D341Med (cell line): ENCODE data around the gene CTDSP1.

Experiments used
- DNase-seq: peaks from one replicate; pipeline ENCODE4 v3.0.0; 2012; ENCODE audit warnings: low spot score

CTDSP1 gene

DNA sequence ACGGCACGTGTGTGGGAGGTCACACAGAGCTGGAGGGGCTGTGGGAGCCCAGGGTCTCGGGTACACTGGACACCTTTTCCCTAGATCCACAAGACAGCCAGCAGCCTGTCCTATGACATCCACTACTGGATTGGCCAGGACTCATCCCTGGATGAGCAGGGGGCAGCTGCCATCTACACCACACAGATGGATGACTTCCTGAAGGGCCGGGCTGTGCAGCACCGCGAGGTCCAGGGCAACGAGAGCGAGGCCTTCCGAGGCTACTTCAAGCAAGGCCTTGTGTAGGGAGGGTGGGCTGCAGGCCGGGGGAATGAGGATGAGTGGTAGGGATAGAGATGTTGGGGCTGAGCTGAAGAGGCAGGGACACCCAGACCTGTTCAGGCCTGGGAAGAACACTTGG lies 25.9 kb downstream of the CTDSP1 start:
- DNase-seq = no peak

DNA sequence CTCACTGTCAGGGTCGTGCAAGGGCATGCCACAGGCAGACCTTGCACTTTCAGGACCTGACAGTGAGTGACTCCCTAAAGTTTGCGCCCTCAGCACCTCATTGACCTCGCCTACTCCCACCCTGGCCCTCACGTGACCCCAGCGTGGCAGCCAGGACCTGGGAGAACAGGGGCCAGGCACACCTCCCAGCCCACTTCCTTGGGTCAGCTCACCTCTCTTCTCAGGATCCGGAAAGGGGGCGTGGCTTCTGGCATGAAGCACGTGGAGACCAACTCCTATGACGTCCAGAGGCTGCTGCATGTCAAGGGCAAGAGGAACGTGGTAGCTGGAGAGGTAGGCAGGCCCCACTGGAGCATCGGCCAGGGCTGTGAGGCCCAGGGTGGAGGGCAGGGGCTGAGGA lies 28.1 kb downstream of the CTDSP1 start:
- DNase-seq = no peak

DNA sequence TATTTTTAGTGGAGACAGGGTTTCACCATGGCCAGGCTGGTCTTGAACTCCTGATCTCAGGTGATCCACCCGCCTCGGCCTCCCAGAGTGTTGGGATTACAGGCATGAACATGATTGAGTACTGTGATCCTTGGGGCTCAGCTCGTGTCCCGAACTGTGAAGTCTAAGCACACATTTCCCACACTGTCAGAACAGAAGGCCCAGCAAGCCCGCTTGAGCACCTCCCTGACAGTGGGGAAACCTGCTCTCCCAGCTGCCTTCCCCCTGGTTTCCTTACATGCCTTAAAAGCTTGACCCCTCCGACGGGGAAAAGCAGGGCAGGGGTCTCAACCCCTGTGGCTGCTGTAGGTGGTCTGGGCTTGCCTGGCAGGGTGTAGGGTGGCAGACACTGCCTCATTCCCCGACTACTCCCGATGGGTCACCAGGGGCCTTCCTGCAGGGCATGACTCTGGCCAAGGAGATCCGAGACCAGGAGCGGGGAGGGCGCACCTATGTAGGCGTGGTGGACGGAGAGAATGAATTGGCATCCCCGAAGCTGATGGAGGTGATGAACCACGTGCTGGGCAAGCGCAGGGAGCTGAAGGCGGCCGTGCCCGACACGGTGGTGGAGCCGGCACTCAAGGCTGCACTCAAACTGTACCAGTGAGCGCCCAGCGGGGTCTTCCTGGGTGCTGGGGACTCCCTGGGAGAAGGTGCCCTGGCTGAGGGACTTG lies 29.3 kb downstream of the CTDSP1 start:
- DNase-seq = no peak

DNA sequence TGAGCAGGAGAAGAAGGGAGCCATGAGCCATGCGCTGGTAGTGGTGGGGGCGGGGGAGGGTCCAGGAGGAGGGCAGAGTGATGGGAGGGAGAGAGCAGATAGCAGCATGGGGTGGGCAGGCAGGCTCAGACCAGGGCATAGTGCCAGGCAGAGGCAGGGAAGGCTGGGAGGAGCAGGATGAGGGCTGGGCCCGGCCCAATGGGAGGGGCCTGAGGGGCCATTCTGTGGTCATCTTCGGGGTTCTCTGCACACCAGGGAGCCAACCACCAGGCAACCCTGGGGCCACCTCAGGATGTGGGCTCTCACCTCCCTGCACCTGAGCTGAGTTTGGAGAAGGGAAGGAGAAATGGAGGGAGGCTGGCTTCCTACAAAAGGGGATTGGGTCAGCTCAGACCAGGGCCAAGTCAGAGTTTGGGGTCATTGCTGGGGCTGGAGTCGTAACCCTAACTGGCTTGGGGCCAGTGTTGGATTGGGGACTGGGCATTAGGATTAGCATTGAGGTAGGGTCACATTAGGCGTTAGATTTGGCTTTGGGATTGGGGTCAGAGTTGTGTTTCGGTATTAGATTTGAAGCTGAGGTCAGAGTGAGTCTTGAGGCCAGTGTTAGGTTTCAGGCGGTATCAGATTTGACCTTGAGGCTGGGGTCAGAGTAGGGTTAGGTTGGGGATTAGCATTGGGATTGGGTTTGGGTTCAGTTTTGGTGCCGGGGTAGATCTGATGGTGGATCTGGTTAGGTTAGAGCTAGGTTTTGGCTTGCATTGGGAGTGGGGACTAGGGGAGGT lies 30.4 kb downstream of the CTDSP1 start:
- no peak for DNase-seq

DNA sequence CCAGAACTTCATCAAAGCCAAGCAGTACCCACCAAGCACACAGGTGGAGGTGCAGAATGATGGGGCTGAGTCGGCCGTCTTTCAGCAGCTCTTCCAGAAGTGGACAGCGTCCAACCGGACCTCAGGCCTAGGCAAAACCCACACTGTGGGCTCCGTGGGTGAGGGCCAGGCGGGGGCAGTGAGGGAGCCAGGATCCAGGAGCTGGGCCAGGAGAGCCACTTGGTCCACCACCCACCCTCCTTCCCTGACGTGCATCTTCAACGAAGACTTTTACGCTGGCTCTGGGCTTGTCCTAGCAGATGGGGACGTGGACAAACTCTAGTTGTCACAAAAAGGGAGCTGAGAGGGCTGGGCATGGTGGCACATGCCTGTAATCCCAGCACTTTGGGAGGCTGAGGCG lies 31.1 kb downstream of the CTDSP1 start:
- DNase-seq = no peak

DNA sequence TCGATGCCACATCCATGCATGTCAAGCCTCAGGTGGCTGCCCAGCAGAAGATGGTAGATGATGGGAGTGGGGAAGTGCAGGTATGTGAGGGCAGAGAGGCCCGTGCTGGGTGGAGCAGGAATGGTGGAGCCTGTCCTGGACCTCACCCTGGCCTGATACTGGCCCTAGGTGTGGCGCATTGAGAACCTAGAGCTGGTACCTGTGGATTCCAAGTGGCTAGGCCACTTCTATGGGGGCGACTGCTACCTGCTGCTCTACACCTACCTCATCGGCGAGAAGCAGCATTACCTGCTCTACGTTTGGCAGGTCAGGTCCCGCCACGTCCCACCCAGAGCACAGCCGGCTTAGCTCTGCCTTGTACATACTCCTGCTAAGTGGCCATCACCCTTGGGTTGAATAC lies 32.2 kb downstream of the CTDSP1 start:
- DNase-seq = no peak

DNA sequence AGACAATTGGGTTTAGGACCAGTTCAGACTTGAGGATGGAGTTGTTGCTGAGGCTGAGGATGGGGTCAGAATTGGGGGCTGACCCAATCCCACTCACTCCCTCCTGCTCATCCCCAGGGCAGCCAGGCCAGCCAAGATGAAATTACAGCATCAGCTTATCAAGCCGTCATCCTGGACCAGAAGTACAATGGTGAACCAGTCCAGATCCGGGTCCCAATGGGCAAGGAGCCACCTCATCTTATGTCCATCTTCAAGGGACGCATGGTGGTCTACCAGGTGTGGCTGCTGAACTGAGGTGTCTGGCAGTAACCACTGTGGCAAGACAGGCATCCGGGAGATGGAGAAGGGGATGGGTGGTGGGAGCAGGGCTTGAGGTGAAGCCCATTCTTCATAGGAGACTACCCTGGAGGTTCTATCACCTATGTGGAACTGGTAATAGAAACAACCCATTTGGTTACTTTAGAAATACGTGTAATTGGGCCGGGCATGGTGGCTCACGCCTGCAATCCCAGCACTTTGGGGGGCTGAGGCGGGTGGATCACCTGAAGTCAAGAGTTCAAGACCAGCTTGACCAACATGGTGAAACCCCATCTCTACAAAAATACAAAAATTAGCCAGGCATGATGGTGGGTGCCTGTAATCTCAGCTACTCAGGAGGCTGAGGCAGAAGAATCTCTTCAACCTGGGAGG lies 33.2 kb downstream of the CTDSP1 start:
- DNase-seq = no peak

DNA sequence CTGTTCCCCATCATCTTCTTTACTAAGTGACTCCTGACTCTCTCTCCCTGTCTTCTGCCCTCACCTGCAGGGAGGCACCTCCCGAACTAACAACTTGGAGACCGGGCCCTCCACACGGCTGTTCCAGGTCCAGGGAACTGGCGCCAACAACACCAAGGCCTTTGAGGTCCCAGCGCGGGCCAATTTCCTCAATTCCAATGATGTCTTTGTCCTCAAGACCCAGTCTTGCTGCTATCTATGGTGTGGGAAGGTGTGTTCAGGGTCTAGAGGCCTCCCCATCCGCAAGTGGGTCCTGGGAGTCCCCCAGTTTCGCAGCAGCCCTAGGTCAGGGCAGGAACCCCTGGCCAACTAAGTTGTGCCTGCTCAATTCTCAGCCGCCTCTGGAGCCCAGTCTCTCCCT lies 34.8 kb downstream of the CTDSP1 start:
- no peak for DNase-seq

DNA sequence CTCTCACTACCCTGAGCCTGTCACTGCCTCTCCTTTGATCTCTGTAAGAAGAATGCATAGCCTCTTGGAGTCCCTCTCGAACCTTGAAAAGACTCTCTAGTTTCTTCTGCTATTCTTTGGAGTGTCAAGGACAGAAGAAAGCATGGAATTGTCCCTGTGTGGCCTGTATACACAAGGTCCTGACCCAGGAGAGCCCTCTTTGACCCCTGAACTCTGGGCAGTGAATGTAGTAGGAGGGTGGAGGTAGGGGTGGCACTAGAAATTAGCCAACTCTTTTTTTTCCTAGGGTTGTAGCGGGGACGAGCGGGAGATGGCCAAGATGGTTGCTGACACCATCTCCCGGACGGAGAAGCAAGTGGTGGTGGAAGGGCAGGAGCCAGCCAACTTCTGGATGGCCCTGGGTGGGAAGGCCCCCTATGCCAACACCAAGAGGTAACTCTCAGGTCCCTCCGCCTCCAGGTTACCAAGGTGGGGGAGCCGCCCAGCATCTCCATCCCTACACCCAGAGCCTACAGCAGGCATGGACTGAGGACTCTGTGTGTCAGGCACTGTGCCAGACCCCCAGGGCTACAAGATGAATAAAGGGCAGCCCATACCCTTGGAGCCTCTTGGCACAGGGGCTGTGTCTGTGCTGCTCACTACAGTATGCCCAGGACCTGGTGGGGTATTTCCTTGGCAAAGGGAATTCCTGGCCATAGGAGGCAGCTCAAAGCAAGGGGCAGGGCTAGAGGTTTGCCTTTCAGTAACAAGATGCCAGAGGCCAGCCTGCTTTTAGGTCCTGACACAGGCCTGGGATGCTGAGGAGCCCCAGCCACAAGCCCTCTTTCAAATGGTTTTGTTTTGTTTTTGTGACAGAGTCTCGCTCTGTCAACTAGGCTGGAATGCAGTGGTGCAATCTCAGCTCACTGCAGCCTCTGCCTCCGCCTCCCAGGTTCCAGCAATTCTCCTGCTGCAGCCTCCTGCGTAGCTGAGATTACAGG lies 35.6 kb downstream of the CTDSP1 start:
- DNase-seq = no peak

DNA sequence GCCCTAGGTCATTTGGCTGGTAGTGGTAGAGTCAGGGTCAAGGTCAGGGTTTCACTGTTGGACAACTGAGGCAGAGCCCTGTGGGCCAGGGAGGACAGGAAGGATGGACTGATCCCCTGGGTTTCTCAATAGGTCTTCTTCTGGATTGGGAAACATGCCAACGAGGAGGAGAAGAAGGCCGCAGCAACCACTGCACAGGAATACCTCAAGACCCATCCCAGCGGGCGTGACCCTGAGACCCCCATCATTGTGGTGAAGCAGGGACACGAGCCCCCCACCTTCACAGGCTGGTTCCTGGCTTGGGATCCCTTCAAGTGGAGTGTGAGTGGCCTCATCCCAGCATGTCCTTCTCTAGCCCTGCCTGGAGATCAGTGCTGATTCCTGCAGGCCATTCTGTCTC lies 37.3 kb downstream of the CTDSP1 start:
- DNase-seq = no peak

DNA sequence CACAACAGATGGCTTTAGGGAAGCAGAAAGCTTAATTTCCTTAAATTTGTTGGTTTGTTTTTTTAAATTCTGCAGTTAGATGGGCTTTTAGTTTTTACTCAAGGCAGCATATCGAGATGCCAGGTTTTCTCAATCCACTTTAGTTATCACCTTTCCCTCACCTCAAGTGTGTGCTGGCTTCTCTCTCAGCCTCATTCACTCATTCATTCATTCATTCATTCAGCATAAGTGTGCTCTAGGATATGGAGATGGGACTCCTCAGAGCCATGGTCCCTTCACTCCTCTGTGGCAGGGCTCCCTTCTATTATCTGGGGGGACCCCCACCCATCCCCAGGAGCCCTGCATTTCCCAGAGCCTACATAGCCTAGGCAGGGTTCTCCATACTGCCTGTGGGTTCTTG lies 38.3 kb downstream of the CTDSP1 start:
- DNase-seq = peak; percentile 23

DNA sequence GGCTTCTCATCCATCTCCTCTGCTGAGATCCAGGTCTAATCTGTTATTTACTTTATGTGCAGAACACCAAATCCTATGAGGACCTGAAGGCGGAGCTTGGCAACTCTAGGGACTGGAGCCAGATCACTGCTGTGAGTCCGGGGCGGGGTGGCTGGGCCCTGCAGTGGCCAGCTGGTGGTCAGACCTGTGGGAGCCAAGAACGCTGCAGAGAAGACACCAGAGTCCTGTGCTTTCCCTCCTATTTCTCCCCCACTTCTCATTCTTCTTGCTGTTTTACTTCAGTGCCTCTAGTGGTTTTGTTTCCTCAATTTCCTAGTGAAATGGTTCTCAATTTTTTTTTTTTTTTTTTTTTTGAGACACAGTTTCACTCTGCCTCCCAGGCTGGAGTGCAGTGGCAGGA lies 38.9 kb downstream of the CTDSP1 start:
- DNase-seq = no peak

DNA sequence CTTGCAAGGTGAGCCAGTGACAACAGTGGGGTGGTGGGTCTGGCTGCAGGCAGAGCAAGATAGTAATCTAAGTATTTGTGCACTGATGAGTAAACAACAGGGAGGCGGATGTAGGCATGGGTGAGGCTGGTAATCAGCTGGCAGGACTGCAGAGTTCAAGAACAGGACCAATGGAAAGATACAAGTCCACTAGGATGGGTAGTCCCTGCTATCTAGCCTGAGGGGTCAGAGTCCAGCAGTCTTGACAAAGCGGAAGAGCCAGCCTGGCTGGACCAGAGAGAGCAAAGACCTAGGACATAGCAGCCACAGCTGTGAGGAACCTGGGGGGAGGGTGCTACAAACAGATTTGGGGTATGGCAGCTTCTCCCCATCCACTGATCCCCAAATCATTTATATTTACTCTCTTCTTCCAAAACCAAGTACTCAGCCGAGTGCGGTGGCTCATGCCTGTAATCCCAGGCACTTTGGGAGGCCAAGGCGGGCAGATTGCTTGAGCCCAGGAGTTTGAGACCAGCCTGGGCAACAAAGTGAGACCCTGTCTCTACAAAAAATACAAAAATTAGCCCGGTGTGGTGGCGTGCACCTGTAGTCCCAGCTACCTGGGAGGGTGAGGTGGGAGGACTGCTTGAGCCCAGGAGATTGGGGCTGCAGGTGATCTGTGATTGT lies 45.2 kb downstream of the CTDSP1 start:
- no peak for DNase-seq

DNA sequence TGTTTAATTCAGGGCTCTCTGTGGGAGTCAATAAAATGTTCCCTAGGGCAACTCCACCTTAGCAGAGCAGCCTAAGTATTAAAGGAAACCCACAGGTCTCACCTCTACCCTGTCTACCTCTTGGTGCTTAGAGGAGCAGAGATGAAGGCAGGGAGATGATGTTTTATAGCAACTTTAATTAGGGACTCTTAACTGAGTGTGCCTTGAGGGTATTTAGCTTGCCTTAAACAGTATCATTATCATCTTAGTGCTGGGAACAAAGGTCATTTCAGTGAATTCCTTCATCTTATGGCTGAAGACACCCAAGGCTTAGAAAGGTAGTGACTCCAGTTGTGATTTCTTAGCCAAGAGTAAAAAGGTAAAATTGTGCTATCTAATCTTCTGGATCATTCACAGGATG lies 45.9 kb downstream of the CTDSP1 start:
- DNase-seq = no peak

DNA sequence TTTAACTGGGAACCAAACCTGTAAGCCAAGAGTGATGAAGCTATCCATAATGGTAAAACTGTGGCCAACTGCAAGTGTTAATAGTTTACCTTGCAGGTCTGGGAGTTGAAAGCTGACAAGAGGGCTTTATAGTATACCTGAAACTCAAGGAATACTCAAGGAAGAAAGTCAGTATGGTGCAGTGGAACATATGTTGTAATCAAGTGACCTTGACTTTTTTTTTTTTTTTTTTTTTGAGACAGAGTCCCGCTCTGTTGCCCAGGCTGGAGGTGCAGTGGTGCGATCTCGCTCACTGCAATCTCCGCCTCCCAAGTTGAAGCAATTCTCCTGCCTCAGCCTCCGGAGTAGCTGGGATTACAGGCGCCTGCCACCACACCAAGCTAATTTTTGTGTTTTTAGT lies 46.9 kb downstream of the CTDSP1 start:
- no peak for DNase-seq

DNA sequence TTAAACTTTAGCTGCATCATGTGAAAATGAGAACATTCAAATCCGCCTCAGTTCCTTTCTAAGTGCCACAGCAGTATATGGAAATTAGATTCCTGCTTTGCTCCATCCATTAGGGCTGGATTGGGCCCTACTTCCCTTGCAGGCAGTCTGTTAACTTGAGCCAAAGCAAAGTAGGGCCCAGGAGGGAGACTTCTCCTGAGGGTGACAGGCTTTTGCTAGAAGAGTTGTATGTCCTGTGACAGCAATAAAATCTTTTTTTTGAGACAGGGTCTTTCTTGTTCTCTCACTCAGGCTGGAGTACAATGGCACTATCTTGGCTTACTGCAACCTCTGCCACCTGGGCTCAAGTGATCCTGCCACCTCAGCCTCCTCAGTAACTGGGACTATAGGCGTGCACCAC lies 47.4 kb downstream of the CTDSP1 start:
- no peak for DNase-seq

DNA sequence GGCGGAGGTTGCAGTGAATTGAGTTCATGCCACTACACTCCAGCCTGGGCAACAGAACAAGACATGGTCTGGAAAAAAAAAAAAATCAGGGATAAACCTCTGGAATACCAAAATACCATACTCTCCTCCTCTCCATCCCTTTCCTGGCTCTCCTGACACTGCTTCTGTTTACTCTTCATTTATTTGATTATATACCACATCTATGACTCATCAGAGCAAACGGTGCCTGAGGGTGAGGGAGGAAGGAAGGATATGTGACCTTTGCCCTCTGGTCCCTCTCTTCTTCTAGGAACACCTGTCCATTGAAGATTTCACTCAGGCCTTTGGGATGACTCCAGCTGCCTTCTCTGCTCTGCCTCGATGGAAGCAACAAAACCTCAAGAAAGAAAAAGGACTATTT lies 49.3 kb downstream of the CTDSP1 start:
- no peak for DNase-seq

DNA sequence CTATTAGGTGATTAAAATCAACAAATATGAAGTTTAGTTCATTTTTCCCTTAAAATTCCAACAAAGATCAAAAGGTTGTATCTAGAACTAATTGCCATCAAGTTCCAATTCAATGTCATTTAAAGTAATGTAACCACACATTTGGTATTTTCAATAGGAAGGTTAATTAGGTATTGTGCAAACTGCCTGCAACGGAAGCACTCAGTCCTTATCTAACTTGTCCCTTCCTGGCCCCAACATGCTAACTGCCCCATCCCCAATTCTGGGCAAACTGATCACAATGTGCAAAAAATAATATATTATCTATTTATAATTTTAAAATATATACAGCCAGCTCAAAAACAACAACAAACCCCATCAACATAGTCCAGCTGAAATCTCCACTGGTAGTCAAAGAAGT lies 52.4 kb downstream of the CTDSP1 start:
- no peak for DNase-seq
